Cardiac fibroblast (primary cell): Measurements from ENCODE around the gene SDK1.

ENCODE experiments used
- DNase-seq, 2 donors: peaks; one replicate each; pipeline versions ENCODE4 v3.0.0 to v3.0.0-alpha.2; 2010; ENCODE audit warnings: low read depth in 2 of 2
- H3K4me3 ChIP-seq, 2 donors: replicated peaks in 1 of 2; 1 replicate in 1 of 2; 2 replicates in 1 of 2; pipeline ENCODE4 v1.5.1; 2011; ENCODE audit warnings: low read depth in 2 of 2, low read length in 2 of 2, mild to moderate bottlenecking in 2 of 2, moderate library complexity in 1 of 2
- TF ChIP-seq, protein P1 (sequence below): IDR thresholded peaks from one replicate; pipeline ENCODE4 v1.5.1; 2011; ENCODE audit warnings: low read depth, mild to moderate bottlenecking, low read length, inconsistent platforms

SDK1 gene

DNA sequence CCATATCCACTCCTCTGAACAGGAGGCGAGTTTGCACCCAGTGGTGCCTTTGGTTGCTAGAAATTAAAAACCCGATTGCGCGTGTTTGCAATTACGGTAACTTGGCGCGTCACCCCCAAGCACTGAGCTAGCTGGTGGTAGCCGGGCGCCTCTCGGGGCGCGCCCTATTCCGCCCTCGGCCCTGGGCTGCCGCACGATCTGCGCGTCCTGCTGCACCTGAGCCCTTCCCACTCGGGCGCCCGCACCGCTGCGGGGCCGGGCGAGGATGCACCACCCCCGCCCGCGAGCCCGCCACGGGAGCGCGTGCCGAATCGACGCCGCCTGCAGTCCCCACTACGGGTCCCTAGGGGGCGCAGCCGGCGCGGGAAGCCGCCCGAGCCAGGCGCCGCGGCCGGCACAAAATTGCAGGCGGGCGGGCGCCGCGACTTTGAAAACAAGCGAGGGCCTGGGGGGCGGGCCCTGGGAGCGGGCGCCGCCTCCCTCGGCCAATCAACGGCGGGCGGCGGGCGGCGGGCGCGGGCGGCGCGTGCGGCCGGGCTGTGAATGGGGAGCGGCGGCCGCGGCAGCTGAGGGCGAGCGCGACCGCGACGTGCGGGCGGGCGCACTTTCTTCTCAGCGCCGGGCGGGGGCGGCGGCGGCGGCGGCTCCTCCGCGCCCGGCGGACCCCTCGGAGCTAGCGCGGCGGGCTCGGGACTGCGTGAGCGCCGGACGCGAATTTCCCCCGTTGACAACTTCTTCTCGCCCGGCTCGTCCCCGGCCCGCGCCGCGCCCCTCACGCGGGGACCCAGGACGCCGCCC is at the start of gene SDK1:
Gene SDK1, plus strand, starts transcription at position 602 of the 798 bp plus-strand sequence. CDS start 335 bp downstream, outside the sequence.
- DNase-seq = peak; percentile 86 to 94
- TF ChIP-seq, protein P1, sequence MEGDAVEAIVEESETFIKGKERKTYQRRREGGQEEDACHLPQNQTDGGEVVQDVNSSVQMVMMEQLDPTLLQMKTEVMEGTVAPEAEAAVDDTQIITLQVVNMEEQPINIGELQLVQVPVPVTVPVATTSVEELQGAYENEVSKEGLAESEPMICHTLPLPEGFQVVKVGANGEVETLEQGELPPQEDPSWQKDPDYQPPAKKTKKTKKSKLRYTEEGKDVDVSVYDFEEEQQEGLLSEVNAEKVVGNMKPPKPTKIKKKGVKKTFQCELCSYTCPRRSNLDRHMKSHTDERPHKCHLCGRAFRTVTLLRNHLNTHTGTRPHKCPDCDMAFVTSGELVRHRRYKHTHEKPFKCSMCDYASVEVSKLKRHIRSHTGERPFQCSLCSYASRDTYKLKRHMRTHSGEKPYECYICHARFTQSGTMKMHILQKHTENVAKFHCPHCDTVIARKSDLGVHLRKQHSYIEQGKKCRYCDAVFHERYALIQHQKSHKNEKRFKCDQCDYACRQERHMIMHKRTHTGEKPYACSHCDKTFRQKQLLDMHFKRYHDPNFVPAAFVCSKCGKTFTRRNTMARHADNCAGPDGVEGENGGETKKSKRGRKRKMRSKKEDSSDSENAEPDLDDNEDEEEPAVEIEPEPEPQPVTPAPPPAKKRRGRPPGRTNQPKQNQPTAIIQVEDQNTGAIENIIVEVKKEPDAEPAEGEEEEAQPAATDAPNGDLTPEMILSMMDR = peak; percentile 24
- H3K4me3 ChIP-seq = peak within 1 kb of the TSS; percentile 35 to 49

GRCh38 chr7:3254718-3255117 is 46.3 kb upstream of the SDK1 start:
- no peak overlapping the region for H3K4me3 ChIP-seq
- no peak for DNase-seq
- TF ChIP-seq, protein P1 = no peak

- peak; percentile 25 to 31 for DNase-seq
- peak overlapping the region; percentile 35 to 52 for H3K4me3 ChIP-seq
- TF ChIP-seq, protein P1 = no peak
Observed at GRCh38 chr7:3259711-3260400, 41.2 kb upstream of the SDK1 start.

GRCh38 chr7:3260401-3260715 is 40.7 kb upstream of the SDK1 start:
- peak; percentile 75 to 78 for DNase-seq
- peak overlapping the region; percentile 35 to 52 for H3K4me3 ChIP-seq
- TF ChIP-seq, protein P1 = no peak

GRCh38 chr7:3264693-3265339 is 36.2 kb upstream of the SDK1 start:
- TF ChIP-seq, protein P1 = no peak
- H3K4me3 ChIP-seq = no peak overlapping the region
- no peak for DNase-seq

DNA sequence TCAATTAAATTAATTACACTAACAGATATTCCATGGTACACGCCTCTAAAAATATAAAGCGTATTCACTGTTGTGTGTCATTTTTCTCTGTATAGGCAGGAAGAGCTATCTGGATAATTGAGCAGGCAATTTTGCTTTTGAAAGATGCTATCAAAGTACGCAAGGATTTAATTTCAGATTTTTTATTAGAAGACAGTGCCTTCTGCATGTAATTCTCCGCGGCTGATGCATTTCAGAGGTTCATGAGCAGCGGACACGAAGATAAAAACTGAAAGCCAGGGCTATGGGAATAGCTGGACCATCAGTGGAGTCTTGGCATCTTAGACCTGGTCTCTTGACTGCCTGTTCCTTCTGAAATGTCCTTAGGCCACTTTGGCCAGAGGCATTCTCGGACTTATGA is 35.7 kb upstream of the SDK1 start:
- H3K4me3 ChIP-seq = no peak overlapping the region
- TF ChIP-seq, protein P1 = no peak
- DNase-seq = no peak
